Measurements from ENCODE around the gene SOX11.

Gene SOX11

DNA sequence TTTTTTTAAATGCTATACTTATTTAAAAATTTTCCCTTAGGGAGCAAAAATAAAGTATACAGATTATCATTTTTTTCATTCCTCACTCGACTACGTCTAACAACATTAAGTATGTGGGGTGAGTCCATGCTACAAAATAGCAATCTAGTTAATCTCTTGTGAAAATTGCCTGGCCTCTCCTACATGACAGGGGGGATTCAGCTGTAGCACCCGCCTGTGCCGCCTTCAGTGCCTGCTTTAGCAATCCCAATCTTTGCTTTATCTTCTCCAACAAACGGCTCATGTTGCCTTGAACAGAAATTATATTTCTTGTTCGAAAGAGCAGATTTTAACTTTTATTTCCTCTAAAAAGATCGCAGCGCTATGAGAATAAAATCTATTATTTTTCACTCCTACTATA lies 2.4 kb upstream of the SOX11 start:
- ChIA-PET POLR2A (no interaction called here), CTCF (interaction anchor here (4.8 kb wide), 1 partner anchor 227 kb away, joined by 37 read pairs; no protein-coding TSS in a partner anchor)
- no peak for DNase-seq (ENCODE audit: low read depth, low spot score)
- no peak overlapping the region for H3K4me3 ChIP-seq (ENCODE audit: low read depth, low read length)
- TF ChIP-seq CTCF (IDR thresholded peaks at IDR 0.05; ENCODE audit: insufficient read depth, low read length, missing control alignments): no peak

GRCh38 chr2:5690286-5690685 lies 1.9 kb upstream of the SOX11 start:
- CTCF ChIA-PET: interaction anchor here (4.8 kb wide), 1 partner anchor 226 kb away, joined by 37 read pairs; no protein-coding TSS in a partner anchor

DNA sequence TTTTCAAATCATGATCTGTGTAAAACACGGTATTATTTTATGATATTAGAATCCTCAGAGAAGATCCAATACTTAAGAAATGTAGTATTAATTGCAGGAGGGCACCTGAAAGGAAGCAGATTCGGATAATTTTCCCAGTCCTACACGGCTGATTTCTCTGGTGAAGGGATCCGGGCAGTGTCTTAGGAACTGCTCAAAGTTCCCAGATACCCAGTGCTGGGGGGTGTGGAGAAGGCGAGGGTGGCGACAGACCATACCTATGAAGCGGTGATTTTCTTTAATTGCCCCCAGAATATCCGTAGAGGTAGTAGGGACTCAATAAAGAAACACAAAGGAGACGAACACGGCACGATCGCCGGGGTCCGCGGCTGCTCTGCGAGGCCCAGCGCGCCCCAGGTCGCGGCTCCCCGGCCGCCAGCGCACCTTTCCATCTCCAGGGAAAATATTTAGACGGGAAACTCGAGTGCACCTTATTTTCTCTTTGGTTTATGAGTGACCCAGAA lies 1.4 kb upstream of the SOX11 start:
- no peak for DNase-seq (ENCODE audit: low read depth, low spot score)
- CTCF ChIA-PET: interaction anchor here (1.2 to 4.8 kb wide), 2 partner anchors 12 to 226 kb away, joined by 3 to 37 read pairs; no protein-coding TSS in a partner anchor
- POLR2A ChIA-PET: interaction anchor here (0.8 to 3.0 kb wide), 2 partner anchors 55 to 224 kb away, joined by 4 to 20 read pairs; no protein-coding TSS in a partner anchor
- TF ChIP-seq CTCF (IDR thresholded peaks at IDR 0.05; ENCODE audit: insufficient read depth, low read length, missing control alignments): no peak
- H3K4me3 ChIP-seq (ENCODE audit: low read depth, low read length): peak overlapping the region; percentile 80

More at GRCh38 chr2:5690286-5690685, 1.9 kb upstream of the SOX11 start:
- peak overlapping the region; percentile 80 for H3K4me3 ChIP-seq (ENCODE audit: low read depth, low read length)
- no peak for DNase-seq (ENCODE audit: low read depth, low spot score)
- POLR2A ChIA-PET: no interaction called here
- TF ChIP-seq CTCF (IDR thresholded peaks at IDR 0.05; ENCODE audit: insufficient read depth, low read length, missing control alignments): no peak

- ChIA-PET POLR2A (interaction anchor here (0.6 to 3.0 kb wide), 5 partner anchors 9 to 290 kb away, joined by 3 to 20 read pairs (median 4); no protein-coding TSS in a partner anchor), CTCF (interaction anchor here (1.2 to 4.8 kb wide), 3 partner anchors 13 to 1964 kb away, joined by 3 to 37 read pairs (median 4); no protein-coding TSS in a partner anchor)
- H3K4me3 ChIP-seq (ENCODE audit: low read depth, low read length): peak overlapping the region; percentile 80
- peak; percentile 53 for TF ChIP-seq CTCF (IDR thresholded peaks at IDR 0.05; ENCODE audit: insufficient read depth, low read length, missing control alignments)
- no peak for DNase-seq (ENCODE audit: low read depth, low spot score)
Measured at GRCh38 chr2:5691221-5691984, 781 bp upstream of the SOX11 start.

DNA sequence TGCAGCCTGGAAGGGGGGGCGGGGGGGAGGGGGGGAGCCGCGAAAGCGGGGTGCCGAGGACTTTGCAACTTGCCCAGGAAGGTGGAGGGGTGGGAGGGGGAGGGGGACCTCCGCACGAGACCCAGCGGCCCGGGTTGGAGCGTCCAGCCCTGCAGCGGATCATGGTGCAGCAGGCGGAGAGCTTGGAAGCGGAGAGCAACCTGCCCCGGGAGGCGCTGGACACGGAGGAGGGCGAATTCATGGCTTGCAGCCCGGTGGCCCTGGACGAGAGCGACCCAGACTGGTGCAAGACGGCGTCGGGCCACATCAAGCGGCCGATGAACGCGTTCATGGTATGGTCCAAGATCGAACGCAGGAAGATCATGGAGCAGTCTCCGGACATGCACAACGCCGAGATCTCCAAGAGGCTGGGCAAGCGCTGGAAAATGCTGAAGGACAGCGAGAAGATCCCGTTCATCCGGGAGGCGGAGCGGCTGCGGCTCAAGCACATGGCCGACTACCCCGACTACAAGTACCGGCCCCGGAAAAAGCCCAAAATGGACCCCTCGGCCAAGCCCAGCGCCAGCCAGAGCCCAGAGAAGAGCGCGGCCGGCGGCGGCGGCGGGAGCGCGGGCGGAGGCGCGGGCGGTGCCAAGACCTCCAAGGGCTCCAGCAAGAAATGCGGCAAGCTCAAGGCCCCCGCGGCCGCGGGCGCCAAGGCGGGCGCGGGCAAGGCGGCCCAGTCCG lies 540 bp downstream of the SOX11 start:
- DNase-seq (ENCODE audit: low read depth, low spot score): no peak
- POLR2A ChIA-PET: interaction anchor here (1.5 to 3.0 kb wide), 2 partner anchors 222 to 289 kb away, joined by 3 to 20 read pairs; no protein-coding TSS in a partner anchor
- H3K4me3 ChIP-seq (ENCODE audit: low read depth, low read length): peak overlapping the region; percentile 80
- no peak for TF ChIP-seq CTCF (IDR thresholded peaks at IDR 0.05; ENCODE audit: insufficient read depth, low read length, missing control alignments)
- CTCF ChIA-PET: interaction anchor here (1.5 to 4.8 kb wide), 3 partner anchors 224 to 1965 kb away, joined by 4 to 37 read pairs (median 5); no protein-coding TSS in a partner anchor

All from AG04449 (cell line).